Adrenal gland (tissue), 12 donors: ENCODE measurements around the gene ATG2B. TPM values are rescaled to one million over a fixed set of nuclear protein-coding genes. Genes with fewer than 3 reads are reported as not detected.
A peak's percentile ranks its signal among the peaks of the same experiment; 100 is the strongest.

ENCODE experiments used
- DNase-seq, 7 donors: peaks; one replicate each; pipeline ENCODE4 v3.0.0-alpha.2; 2019 to 2020
- H3K27ac ChIP-seq, 5 donors: fragments of 200-600 bp; sonication (generic) in 4 of 5; 1 replicate in 3 of 5; 2 replicates in 2 of 5; pipeline versions ENCODE4 v1.5.1 to v1.8.0; 2016 to 2020; ENCODE audit warnings: mild to moderate bottlenecking in 1 of 5
- H3K27me3 ChIP-seq: fragments of 200-600 bp; 2 replicates; pipeline ENCODE4 v1.8.0; 2021
- H3K36me3 ChIP-seq, 2 donors: fragments of 200-600 bp; replicated peaks in 1 of 2; 1 replicate in 1 of 2; 2 replicates in 1 of 2; pipeline versions ENCODE4 v1.5.1 to v1.8.0; 2018 to 2022
- H3K4me1 ChIP-seq, 2 donors: fragments of 200-600 bp; replicated peaks in 1 of 2; 1 replicate in 1 of 2; 2 replicates in 1 of 2; pipeline versions ENCODE4 v1.5.1 to v1.8.0; 2018 to 2021
- H3K4me3 ChIP-seq, 4 donors: fragments of 200-600 bp; sonication (generic) in 3 of 4; one replicate each; pipeline ENCODE4 v1.5.1; 2016 to 2018
- H3K9me3 ChIP-seq, 3 donors: fragments of 200-600 bp; sonication (generic) in 1 of 3; replicated peaks in 1 of 3; 1 replicate in 2 of 3; 2 replicates in 1 of 3; pipeline versions ENCODE4 v1.5.1 to v1.8.0; 2016 to 2021
- POLR2A ChIP-seq, 2 donors: fragments of 450-650 bp; IDR thresholded peaks; one replicate each; pipeline ENCODE4 v1.6.1; 2017; ENCODE audit warnings: antibody characterized with exemption in 2 of 2, mild to moderate bottlenecking in 2 of 2, moderate library complexity in 1 of 2
- WGBS, 4 donors: extraction: QIAGEN DNeasy Blood & Tissue Kit in 2 of 4; methylation state at CpG; one replicate each; pipeline versions ENCODE4 v1.1.5 to v1.1.7; 2013 to 2017; 5-methylcytosine and 5-hydroxymethylcytosine counted together
- intact Hi-C, 2 donors: fragments of 100-400 bp; cut with DNase I; formaldehyde crosslinking; loops; one replicate each; pipeline versions ENCODE4 v1.14.1 to v1.15.0; 2022 to 2023
- polyA plus RNA-seq, 3 donors: library from polyadenylated mRNA; stranded (reverse); fragments of 200-250 nt in 2 of 3; fragments of 350-450 nt in 1 of 3; fragmentation: Illumina TruSeq in 1 of 3; extraction: RNeasy Lipid Tissue Mini Kit (QIAGEN cat#74804) in 1 of 3; gene quantifications; one replicate each; pipeline ENCODE4 v1.2.3, GENCODE V29; 2013 to 2014
- total RNA-seq, 9 donors: library from RNA; depleted of rRNA in 4 of 9; stranded (reverse); fragments of >200 nt in 4 of 9; fragments of 120-200 nt in 1 of 9; fragmentation: NEBNext Ultra II Directional in 1 of 9; extraction: Animal tissue kit (Norgen Biotek cat#: 25700) in 1 of 9; gene quantifications; one replicate each; pipeline versions ENCODE4 v1.1.0 to v1.2.4, GENCODE V29; 2013 to 2023
- TF ChIP-seq, protein P1 (sequence below), 6 experiments: fragments of 450-650 bp in 4 of 6; fragments of 200-600 bp in 2 of 6; sonication (generic) in 1 of 6; IDR thresholded peaks; 1 replicate in 5 of 6; 2 replicates in 1 of 6; pipeline versions ENCODE4 v1.5.1 to v1.8.0; 2016 to 2021; ENCODE audit warnings: antibody characterized with exemption in 6 of 6, mild to moderate bottlenecking in 2 of 6, moderate library complexity in 1 of 6
- donor health status: healthy with polysubstance abuse.
- donor health status: Bipolar disorder and iron deficiency.
- donor health status: DM: yes; HTN: yes; CAD: no.
- donor health status: DM: no; HTN: no; CAD: no.
- donor health status: DM: no; HTN: no; CAD: no.
- donor health status: DM: yes; HTN: yes; CAD: no.

The ATG2B gene
- total and polyA plus RNA-seq, 12 donors: 8.3 to 34.8 (median 18.5) TPM

DNA sequence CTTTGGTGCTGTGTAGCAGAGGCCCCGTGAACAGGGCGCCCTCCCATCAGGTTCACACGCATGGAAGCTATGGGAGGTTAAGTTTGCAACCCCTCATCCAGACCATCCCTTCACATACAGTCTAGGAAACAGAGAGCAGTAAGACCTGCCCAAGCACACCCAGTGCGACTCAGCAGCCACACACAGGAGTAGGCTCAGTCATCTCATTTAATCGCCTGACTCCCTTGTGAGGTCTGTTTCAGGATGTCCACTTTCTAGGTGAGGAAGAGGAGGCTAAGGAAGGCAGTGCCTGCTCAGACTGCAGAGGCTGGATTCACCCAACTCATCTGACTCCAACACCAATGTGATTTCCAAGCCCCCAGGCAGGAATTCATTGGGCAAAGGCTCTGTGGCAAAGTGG, 95.2 kb downstream of the ATG2B start:
- WGBS, 4 donors: 92 to 100% (median 94%) methylated on average over 2 to 5 of the region's 5 CpGs

DNA sequence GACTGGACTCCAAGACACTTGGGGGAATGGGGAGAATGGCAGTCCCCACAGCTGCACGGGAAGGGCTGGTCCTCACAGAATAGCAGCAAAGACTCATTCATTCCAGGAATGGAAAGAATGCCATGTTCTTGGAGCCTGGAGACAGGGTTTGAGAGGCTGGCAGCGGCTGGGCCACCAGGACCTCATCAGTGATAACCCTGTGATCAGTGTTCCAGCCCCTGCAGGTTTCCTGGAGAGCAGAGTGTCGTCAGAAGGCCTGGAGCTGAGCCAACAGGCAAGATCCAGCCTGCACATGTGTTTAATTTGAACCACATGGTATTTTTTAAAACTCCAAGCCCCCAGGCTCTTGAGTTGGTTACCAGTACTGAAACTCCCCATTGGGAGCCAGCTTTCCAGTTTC, 95.8 kb downstream of the ATG2B start:
- 0 to 43% (median 36%) methylated on average over 1 to 3 of the region's 3 CpGs for WGBS, 4 donors
- Histone ChIP-seq H3K4me3 (no peak overlapping the region), H3K9me3 (no peaks in the 10 kb centered on the region), H3K27me3 (no peaks in the 10 kb centered on the region), H3K27ac (no peak overlapping the region), H3K36me3 (no peaks in the 10 kb centered on the region), H3K4me1 (no peaks in the 10 kb centered on the region)
- intact Hi-C loops: no loop called here
- peak in 1 of 7 donors; percentile 66 for DNase-seq
- TF ChIP-seq, protein P1, sequence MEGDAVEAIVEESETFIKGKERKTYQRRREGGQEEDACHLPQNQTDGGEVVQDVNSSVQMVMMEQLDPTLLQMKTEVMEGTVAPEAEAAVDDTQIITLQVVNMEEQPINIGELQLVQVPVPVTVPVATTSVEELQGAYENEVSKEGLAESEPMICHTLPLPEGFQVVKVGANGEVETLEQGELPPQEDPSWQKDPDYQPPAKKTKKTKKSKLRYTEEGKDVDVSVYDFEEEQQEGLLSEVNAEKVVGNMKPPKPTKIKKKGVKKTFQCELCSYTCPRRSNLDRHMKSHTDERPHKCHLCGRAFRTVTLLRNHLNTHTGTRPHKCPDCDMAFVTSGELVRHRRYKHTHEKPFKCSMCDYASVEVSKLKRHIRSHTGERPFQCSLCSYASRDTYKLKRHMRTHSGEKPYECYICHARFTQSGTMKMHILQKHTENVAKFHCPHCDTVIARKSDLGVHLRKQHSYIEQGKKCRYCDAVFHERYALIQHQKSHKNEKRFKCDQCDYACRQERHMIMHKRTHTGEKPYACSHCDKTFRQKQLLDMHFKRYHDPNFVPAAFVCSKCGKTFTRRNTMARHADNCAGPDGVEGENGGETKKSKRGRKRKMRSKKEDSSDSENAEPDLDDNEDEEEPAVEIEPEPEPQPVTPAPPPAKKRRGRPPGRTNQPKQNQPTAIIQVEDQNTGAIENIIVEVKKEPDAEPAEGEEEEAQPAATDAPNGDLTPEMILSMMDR (IDR thresholded peaks at IDR 0.05): no peak
- no peak for TF ChIP-seq POLR2A (IDR thresholded peaks at IDR 0.05)

More for the DNA sequence above, 95.2 kb downstream of the ATG2B start:
- TF ChIP-seq POLR2A (IDR thresholded peaks at IDR 0.05): no peak
- TF ChIP-seq, protein P1 (IDR thresholded peaks at IDR 0.05): no peak
- Histone ChIP-seq H3K27ac (no peak overlapping the region), H3K4me3 (no peak overlapping the region), H3K36me3 (no peaks in the 10 kb centered on the region), H3K27me3 (no peaks in the 10 kb centered on the region), H3K9me3 (no peaks in the 10 kb centered on the region), H3K4me1 (no peaks in the 10 kb centered on the region)
- DNase-seq: peak in 1 of 7 donors; percentile 23
- intact Hi-C loops: no loop called here

DNA sequence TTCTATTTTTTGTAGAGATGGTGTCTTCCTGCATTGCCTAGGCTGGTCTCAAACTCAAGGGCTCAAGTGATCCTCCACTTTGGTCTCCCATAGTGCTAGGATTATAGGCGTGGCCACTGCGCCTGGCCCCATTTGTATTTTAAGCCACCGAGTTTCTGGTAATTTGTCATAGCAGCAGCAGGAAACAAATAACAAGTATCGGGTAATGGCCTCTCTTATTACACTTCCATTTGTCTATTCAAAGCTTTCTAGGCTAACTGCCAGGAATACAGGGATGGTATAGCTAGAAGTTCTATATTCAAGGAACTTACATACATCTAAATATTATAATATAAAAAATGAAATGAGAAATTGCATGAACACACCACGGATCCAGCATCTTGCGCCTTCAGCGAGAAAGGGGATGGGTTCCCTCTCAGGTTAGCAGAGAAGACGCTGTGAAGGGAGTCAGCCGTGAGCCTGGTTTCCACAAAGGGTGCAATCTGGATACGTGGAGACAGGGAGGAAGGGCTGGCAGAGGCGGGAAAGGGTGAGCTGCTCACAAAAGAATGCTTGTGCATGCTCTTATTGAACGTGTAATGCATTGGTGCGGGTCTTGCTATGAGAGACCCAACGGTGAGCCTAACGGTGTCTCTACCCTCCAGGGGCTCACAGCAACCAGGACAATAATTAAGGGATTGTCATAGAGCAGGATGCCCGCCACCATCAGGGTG, 97.6 kb downstream of the ATG2B start:
- TF ChIP-seq, protein P1 (IDR thresholded peaks at IDR 0.05): no peak
- TF ChIP-seq POLR2A (IDR thresholded peaks at IDR 0.05): no peak
- Histone ChIP-seq H3K4me3 (no peak overlapping the region), H3K27ac (no peak overlapping the region), H3K36me3 (no peaks in the 10 kb centered on the region), H3K27me3 (no peaks in the 10 kb centered on the region), H3K4me1 (no peaks in the 10 kb centered on the region), H3K9me3 (no peaks in the 10 kb centered on the region)
- peak in 1 of 7 donors; percentile 21 for DNase-seq
- intact Hi-C loops: no loop called here
- WGBS, 4 donors: 68 to 77% (median 73%) methylated on average over 16 of the region's 16 CpGs

DNA sequence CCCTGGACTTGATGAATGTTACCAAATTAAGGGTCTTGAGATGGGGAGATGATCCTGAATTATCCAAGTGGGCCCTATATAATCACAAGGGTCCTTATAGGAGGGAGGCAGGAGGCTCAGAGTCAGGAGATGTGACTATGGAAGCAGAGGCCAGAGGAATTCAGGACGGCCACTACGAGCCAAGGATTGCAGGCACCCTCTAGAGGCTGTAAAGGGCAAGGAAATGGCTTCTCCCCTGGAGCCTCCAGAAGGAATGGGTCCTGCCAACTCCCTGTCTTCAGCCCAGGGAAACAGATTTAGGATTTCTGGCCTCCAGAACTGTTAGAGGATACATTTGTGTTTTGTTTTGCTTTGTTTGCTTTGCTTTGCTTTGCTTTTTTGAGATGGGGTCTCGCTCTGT, 98.3 kb downstream of the ATG2B start:
- H3K4me3 ChIP-seq: no peak overlapping the region
- no peaks in the 10 kb centered on the region for H3K27me3 ChIP-seq
- no peak for TF ChIP-seq POLR2A (IDR thresholded peaks at IDR 0.05)
- TF ChIP-seq, protein P1 (IDR thresholded peaks at IDR 0.05): peak in 1 of 6 experiments; percentile 13
- no peaks in the 10 kb centered on the region for H3K9me3 ChIP-seq
- H3K4me1 ChIP-seq: no peaks in the 10 kb centered on the region
- H3K36me3 ChIP-seq: no peaks in the 10 kb centered on the region
- intact Hi-C loops: no loop called here
- DNase-seq: peak in 1 of 7 donors; percentile 28
- 59 to 82% (median 66%) methylated on average over 3 of the region's 3 CpGs for WGBS, 4 donors
- no peak overlapping the region for H3K27ac ChIP-seq
